ENCODE results near the gene PATL2.
A peak's percentile ranks its signal among the peaks of the same experiment; 100 is the strongest.
"Not testable (repeated sequence)": the region's sequence is repeated elsewhere in the genome, so short reads cannot be mapped to it uniquely, and the experiment has no call there.

PATL2 gene

GRCh38 chr15:44711096-44711742 is at the start of gene PATL2, which contains the start of gene B2M:
Gene PATL2, minus strand, starts transcription at chr15:44711323. Its CDS starts 34,833 bp downstream, at chr15:44676490.
Gene B2M, plus strand, starts transcription at chr15:44711517. Its CDS starts 30 bp downstream, at chr15:44711547.
- DNase-seq (ENCODE audit: low spot score) = peak; percentile 93

GRCh38 chr15:44753345-44753744 is 42.2 kb upstream of the PATL2 start:
- no peak for DNase-seq (ENCODE audit: low spot score)
- FAIRE-seq = no peak

More at GRCh38 chr15:44711096-44711742, at the start of gene PATL2, which contains the start of gene B2M:
- FAIRE-seq = peak; percentile 80

- not testable (repeated sequence) for FAIRE-seq; DNase-seq (ENCODE audit: low spot score)
Observed at GRCh38 chr15:44743454-44743853, 32.3 kb upstream of the PATL2 start.

- not testable (repeated sequence) for FAIRE-seq; DNase-seq (ENCODE audit: low spot score)
Observed at GRCh38 chr15:44739222-44739847, 28.2 kb upstream of the PATL2 start.

GRCh38 chr15:44738340-44738984 is 27.3 kb upstream of the PATL2 start:
- DNase-seq (ENCODE audit: low spot score) = peak; percentile 33
- peak; percentile 57 for FAIRE-seq

- DNase-seq (ENCODE audit: low spot score) = no peak
- FAIRE-seq = no peak
Observed at GRCh38 chr15:44736181-44736765, 25.1 kb upstream of the PATL2 start, which contains the start of gene TRIM69. Gene TRIM69, plus strand, starts transcription at chr15:44736528. Its CDS starts 177 bp downstream, at chr15:44736705.

- DNase-seq (ENCODE audit: low spot score) (no peak), FAIRE-seq (no peak)
Observed at GRCh38 chr15:44735482-44736180, 24.5 kb upstream of the PATL2 start.

- DNase-seq (ENCODE audit: low spot score) = no peak
- FAIRE-seq = no peak
Observed at GRCh38 chr15:44734839-44735481, 23.8 kb upstream of the PATL2 start.

- DNase-seq (ENCODE audit: low spot score) = no peak
- no peak for FAIRE-seq
Observed at GRCh38 chr15:44729408-44730127, 18.4 kb upstream of the PATL2 start.

GRCh38 chr15:44728576-44729407 is 17.7 kb upstream of the PATL2 start:
- DNase-seq (ENCODE audit: low spot score) (peak; percentile 97), FAIRE-seq (peak; percentile 94)

- not testable (repeated sequence) for FAIRE-seq; DNase-seq (ENCODE audit: low spot score)
Observed at GRCh38 chr15:44728232-44728575, 17.1 kb upstream of the PATL2 start.

- DNase-seq (ENCODE audit: low spot score) (no peak), FAIRE-seq (no peak)
Observed at GRCh38 chr15:44727485-44728231, 16.5 kb upstream of the PATL2 start.

GRCh38 chr15:44726568-44727484 is 15.7 kb upstream of the PATL2 start:
- peak; percentile 68 for DNase-seq (ENCODE audit: low spot score)
- no peak for FAIRE-seq

GRCh38 chr15:44726136-44726535 is 15.0 kb upstream of the PATL2 start:
- DNase-seq (ENCODE audit: low spot score) (no peak), FAIRE-seq (no peak)

GRCh38 chr15:44722011-44722410 is 10.9 kb upstream of the PATL2 start:
- DNase-seq (ENCODE audit: low spot score) = no peak
- FAIRE-seq = no peak

GRCh38 chr15:44720460-44721176 is 9.5 kb upstream of the PATL2 start:
- no peak for DNase-seq (ENCODE audit: low spot score)
- no peak for FAIRE-seq

- not testable (repeated sequence) for FAIRE-seq
Observed at GRCh38 chr15:44720000-44720435, 8.9 kb upstream of the PATL2 start.

More at GRCh38 chr15:44720000-44720435, 8.9 kb upstream of the PATL2 start:
- not testable (repeated sequence) for DNase-seq (ENCODE audit: low spot score)
